Amniotic epithelial cell (primary cell): ENCODE measurements around the gene SLC25A31.

Experiments used
- DNase-seq: peaks from one replicate; pipeline ENCODE4 v3.0.0-alpha.2; 2010; ENCODE audit warnings: low read depth

SLC25A31 gene

DNA sequence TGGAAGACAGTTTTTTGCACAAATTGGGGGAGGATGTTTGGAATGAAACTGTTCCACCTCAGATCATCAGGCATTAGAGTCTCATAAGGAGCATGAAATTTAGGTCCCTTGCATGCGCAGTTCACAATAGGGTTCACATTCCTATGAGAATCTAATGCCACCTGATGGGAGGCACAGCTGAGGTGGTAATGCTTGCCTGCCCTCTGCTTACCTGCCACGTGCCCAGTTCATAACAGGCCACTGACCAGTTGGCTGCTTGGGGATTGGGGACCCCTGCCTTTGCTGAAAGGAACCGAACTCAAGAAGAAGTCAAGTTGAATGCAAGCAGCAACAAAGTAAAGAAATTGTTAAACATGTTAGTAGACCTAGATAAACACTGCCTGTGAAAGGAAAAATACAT is 47.3 kb downstream of the SLC25A31 start:
- no peak for DNase-seq

DNA sequence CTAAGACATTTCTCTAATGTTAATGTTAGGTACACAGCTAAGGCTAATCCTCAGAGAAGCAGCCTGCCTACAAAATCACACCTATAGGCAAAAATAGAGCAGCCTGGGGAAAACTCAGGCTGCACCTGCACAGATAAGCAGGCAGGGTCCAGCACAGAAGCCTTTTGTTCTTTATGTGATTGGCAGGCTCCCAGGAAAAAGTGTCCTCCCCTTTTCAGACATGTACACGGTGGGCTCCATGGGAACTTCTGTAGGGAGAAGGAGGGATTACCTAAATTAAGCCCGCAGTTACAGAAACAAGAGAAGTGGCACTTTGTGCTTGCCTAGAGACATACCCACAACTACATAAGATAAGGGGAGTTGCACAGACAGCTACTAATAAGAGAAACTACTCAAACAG is 47.9 kb downstream of the SLC25A31 start:
- DNase-seq = no peak

DNA sequence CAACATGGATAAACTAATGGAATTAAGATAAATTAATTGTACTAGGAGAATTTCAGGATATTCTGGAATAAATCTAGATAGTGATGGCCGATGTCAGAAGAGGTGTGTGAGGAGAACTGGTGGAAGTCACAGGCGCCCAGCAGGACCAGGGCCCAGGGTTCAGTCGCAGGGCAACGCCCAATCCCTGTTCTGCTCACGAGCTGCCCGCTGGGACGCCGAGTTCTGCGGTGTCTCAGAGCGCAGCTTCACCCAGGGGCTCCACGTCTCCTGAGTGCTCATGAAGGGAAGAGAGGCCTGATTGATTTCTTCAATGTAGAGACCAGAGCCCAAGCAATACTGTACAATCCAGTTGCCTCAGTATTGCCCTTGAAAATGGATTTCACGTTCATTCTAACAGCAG is 50.4 kb downstream of the SLC25A31 start:
- DNase-seq = no peak

DNA sequence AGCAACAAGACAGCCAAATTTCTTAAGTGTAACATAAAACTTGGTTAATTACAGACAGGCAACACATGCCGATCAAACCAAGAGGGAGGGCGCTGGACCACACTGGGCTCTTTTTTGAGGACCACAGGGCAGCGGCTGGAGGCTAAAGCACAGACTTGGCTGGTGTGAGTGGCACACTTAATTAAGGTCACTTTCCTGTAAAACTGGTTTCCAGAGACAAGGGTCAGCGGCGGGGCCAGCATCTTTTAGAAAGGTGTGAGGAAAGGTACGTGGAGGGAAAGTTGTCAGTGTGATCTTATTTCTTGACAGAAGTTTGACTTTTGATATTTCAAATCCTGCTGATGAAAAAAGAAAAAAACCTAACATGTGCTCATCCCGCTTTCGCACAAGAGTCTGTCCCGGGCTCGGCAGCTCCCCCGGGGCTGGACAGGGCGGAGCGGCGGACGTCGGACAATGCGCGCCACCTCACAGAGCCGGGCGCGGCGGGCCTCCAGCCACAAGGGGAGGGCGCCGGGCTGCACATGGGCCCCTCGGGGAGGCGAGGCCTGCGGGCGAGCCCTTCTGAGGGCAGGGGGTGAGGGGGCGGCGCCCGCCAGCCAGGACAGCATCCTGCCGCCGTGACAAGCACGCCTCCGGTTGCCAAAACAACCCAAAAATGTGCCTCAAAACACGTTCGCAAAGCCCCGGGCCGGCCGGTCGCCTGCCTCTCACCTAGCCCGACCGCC is 51.3 kb downstream of the SLC25A31 start:
- peak; percentile 33 for DNase-seq

DNA sequence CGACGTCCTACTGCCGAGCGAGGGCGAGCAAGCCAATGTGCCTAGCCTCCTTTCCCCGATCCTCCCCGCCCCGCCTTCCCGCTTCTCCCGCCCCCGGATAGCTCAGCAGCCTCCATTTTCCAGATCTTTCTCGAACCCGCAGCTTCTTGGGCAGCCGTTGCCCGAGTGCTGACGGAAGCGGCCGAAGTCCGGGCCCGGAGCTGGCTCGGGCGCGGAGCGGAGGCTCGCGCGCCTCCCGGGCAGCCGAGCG is 51.8 kb downstream of the SLC25A31 start:
- DNase-seq = peak; percentile 74

DNA sequence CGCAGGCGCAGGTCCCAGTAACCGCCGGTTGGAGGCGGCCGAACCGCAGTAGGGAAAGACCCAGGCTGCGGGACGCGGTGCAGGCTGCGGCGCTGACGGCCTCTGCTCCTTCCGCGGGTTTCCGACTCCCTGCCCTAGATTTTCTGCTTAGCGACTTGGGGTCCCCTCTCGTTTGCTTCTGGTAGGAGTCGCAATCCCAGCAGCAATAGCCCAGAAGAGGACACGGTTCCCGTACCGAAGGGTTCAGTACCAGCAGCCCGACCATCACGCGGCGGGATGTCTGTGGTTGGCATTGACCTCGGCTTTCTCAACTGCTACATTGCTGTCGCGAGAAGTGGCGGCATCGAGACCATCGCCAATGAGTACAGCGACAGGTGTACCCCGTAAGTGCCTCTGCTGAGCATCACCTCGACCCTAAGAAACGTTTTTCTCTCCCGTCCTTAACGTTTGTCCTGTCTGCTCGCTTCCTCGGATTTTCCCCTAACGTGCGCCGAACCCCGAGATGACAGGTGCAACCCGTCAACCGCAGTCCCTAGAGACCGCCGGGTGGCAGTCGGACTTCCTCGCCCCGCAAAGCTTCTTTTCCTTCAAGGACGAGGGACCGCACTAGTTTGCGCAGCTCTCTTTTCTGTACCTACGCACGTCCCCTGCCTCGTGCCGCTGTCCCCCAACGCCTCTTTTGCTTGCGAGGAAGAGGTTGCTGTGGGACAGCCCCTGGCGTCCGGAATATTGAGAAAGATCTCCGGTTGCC is 52.2 kb downstream of the SLC25A31 start, which contains the start of gene HSPA4L:
Gene HSPA4L (plus strand): TSS at position 48 of the 751 bp plus-strand sequence. CDS start 229 bp downstream, at position 277.
- DNase-seq = peak; percentile 6

DNA sequence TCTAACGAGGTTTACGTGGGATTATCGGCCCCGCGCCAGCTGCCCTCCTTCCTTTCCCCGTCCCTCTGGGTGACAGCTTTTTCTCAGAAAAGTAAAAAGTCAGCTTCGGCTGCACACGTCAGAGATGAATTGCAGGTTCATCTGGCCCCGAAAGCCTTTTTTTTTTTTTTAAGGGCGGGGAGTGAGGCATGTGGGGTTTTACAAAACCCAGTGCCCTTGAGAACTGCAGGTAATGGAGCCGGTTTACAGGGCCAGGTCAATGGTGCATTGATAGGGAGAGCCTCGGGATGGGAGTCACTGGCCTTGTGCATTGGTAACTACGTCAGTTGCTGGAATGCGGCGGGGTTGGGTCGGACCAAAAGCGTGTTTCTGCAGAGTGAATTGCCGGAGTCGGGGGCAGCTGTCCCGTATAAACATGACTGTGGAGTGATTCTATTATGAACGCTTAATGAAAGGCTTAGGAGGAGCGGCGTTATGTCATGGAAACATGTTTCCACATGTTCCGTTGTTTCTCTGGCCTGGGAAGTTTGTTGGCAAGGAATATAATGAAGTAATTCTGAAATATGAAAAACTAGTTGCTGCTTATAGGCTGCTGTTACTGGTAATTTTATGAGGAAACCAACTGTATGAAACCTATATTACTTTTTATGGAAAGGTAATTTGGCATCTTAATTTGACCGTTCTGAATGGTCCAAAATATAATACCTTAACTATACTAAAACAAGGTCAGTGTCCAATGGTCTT is 53.0 kb downstream of the SLC25A31 start:
- peak; percentile 24 for DNase-seq

DNA sequence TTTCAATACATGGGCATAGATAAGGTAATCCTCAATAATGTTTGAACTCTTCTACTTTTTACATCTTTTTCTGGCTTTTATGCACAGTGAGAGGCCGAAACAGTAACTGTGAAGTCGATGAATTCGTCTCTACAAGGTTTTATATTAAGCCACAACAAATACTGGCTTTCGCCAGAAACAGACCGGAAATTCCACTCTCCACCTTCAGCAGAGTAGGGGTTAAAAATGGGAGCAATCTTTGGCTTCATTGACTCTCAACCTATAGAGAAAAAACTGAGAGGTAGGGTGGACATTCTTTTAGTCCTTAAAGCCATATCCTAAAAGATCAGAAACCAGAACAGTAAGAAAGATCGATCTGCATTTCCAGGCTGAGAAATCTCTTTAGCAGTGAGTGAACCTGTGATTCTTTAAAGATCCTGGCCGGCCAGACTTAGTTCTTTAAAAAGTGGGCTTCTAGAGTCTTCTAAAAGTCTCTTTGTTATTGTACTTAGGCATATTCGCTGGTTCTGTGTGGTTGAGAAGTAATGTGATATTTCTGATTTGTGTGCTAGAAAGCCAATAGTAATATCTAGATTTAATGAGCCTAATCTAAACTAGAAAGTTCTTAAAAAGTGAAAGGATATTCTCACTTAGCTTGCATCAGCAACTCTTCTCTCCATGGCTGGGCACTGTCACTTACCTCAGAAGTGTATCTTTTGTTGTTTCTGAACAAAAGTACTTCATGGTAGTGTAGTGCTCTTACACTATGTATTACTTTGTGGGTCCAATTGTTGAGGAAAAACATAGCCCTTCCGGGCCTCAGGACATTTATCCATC is 54.0 kb downstream of the SLC25A31 start:
- no peak for DNase-seq

DNA sequence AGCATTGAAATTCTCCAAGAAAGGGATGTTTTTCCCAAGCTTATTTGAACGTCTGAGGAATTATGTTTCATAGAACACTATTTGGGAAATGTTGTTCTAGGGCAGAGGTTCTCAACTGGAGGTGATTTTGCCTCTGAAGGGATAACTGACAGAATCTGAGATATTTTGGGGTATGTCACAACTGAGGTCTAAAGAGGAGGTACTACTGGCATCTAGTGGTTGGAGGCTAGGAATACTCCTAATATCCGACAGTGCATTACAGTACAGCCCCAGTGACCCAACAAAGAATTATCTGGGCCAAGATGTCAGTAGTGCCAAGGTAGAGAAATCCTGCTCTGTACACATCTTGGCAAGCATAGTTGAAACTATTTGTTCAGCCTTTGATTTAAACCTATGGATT is 58.3 kb downstream of the SLC25A31 start:
- DNase-seq = peak; percentile 6

DNA sequence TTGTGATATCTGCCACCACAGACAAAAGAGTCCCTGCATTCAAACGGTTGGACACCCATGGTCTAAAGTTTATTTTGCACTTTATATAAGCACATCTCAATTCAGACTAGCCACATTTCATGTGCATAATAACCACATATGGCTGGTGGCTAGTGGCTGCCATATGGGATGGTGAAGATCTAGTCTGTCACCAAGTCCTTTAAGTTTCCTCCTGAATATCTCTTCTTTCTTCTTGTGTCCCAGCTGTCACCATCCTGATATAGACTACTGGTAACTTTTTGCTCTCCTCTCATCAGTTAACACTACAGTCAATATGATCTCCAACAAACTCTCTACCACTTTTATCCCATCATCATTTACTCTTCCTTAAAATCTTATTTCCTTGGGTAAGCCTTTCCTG is 61.2 kb downstream of the SLC25A31 start:
- no peak for DNase-seq

DNA sequence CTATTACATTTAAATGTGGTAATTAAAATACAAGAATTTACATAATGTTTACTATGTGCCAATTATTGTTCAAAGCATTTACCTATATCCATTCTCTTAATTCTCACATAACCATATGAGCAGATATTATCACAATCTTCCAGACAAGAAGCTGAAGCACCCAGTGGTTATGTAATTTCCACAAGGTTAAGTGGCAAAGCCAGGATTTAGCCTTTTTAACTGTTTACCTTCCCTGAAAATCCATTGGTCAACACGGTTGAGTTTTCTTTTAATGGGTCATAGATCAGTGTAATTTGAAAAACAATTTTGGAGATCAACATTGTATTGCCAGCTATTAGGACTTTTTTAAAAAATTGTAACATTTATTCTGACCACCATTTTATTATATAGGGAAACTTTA is 63.3 kb downstream of the SLC25A31 start:
- DNase-seq = no peak

DNA sequence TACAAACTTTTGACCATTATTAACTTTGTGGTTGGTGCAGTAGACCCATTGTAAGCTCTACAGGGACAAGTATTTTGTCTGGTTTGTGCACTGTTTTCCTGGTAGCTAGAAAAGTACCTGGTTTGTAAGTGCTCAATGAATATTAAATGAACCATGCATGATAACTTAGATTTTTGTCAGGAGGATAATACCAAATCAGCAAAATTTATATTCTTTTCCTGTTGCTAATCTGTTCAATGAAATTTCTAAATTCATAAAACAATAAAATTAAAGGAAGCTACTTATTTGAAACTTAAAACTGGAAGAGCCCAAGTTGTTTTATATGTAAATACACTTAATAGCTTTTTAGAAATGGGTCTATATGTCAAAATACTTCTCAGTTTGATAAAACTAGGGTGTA is 69.5 kb downstream of the SLC25A31 start:
- DNase-seq = no peak

DNA sequence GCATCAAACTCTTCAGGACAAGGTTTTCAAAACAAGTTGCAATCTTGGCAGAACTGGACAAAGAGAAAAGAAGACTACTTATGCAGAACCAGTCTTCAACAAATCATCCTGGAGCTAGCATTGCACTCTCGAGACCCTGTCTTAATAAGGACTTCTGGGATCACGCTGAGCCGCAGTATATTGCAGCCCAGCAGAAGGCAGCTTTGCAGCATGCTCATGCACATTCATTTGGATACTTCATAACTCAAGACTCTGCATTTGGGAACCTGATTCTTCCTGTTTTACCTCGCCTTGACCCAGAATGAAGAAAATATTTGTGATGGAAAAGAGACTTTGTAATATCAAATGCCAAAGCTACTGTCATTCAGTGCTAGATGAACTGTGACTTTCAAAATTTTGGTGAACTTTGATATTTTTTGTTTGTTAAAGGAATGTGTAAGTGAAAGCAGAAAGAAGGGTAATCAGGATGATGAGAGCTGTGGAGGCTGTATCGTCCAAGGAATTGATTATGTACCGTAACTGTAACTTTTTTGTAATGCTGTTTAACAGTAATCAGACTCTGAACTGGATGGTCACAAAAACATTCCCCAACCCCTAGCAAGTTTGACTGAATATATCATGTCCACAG is 79.1 kb downstream of the SLC25A31 start:
- peak; percentile 35 for DNase-seq

DNA sequence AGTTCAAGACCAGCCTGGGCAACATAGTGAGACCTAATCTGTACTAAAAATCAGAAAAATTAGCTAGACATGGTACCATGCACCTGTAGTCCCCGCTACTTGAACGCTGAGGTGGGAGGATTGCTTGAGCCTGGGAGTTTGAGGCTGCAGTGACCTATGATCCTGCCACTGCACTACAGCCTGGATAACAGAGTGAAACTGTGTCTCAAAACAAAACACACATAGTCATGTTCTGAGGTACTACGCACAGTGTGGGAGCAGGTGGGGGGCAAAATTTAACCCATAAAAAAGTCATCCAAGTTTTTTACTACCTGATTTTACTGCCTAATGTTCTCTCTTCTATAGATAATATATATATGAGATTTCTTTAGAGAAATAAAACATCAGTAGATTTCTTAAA is 80.4 kb downstream of the SLC25A31 start:
- DNase-seq = no peak

DNA sequence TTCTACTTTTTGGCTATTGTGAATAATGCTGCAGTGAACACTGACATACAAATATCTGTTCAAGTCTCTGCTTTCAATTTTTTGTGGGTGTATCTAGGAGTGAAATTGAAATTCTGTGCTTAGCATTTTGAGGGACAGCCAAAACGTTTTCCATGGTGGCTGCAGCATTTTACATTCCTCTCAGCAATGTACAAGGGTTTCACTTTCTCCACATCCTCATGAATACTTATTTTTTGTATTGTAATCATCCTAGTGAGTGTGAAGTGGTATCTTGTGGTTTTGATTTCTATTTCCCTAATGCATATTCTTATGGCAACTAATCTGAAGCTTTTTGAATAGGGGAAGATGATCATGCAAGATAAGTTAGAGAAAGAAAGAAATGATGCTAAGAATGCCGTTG is 92.2 kb downstream of the SLC25A31 start:
- no peak for DNase-seq
